HepG2 (cell line): ENCODE data around the gene C1QC. TPM values are rescaled to one million over a fixed set of nuclear protein-coding genes. Genes with fewer than 3 reads are reported as not detected.

ENCODE experiments used
- ATAC-seq: fragments of 200-7000 bp; cut with Tn5 transposase; 3 replicates; pipeline ENCODE4 v1.9.1; 2020; ENCODE audit warnings: mild to moderate bottlenecking, moderate library complexity
- BruUV-seq: library from RNA; stranded (reverse); fragments of 400-500 nt; replicated peaks from 2 replicates; lab custom pipeline; 2021; lab: Mats Ljungman, UMichigan
- CTCF ChIA-PET: fragments of 300-600 bp; formaldehyde crosslinking; extraction: SDS; loops from one replicate; lab custom pipeline; 2021; ENCODE audit warnings: low total read pairs, inconsistent platforms, low intra/inter-chr PET ratio; lab: Yijun Ruan, JAX
- POLR2A ChIA-PET: fragments of 350-600 bp; sonication (Branson Sonifier 250); formaldehyde crosslinking; loops from one replicate; lab custom pipeline; 2020; ENCODE audit warnings: antibody characterized with exemption, inconsistent platforms; lab: Yijun Ruan, JAX
- DNase-seq: peaks from one replicate; pipeline ENCODE4 v3.0.0-alpha.2; 2015; ENCODE audit warnings: low spot score
- FAIRE-seq: peaks from 3 replicates; lab custom pipeline; 2011; peaks lifted over from hg19 to GRCh38; lab: Jason Lieb, UNC
- H2AFZ ChIP-seq: one replicate; pipeline ENCODE4 v1.6.1; 2011; ENCODE audit warnings: low read length, inconsistent platforms
- H3K27ac ChIP-seq: fragments of 300-600 bp; 3 replicates; pipeline ENCODE4 v1.8.0; 2011; ENCODE audit warnings: mixed run types, mild to moderate bottlenecking, mixed read lengths, low read length, inconsistent platforms; ENCODE audit not compliant: insufficient read depth; ENCODE audit errors: extremely low read length
- H3K27me3 ChIP-seq, 2 experiments: fragments of 200-600 bp in 1 of 2; 2 replicates in 1 of 2; 3 replicates in 1 of 2; pipeline versions ENCODE4 v1.6.0 to v1.8.0; 2011; ENCODE audit warnings: low read length in 2 of 2, mild to moderate bottlenecking in 2 of 2, moderate library complexity in 2 of 2, inconsistent platforms in 1 of 2; ENCODE audit not compliant: insufficient read depth in 2 of 2, control insufficient read depth in 1 of 2
- H3K36me3 ChIP-seq, 2 experiments: fragments of 200-600 bp in 1 of 2; replicated peaks in 1 of 2; 2 replicates in 1 of 2; 3 replicates in 1 of 2; pipeline versions ENCODE4 v1.5.1 to v1.8.0; 2011; ENCODE audit warnings: low read length in 2 of 2, inconsistent platforms in 1 of 2; ENCODE audit not compliant: insufficient read depth in 2 of 2, control insufficient read depth in 1 of 2
- H3K4me1 ChIP-seq: 2 replicates; pipeline ENCODE4 v1.5.1; 2012; ENCODE audit warnings: low read length, inconsistent platforms; ENCODE audit not compliant: insufficient read depth
- H3K4me2 ChIP-seq: 2 replicates; pipeline ENCODE4 v1.6.0; 2011; ENCODE audit warnings: low read depth, low read length, inconsistent platforms
- H3K4me3 ChIP-seq, 3 experiments: fragments of 200-600 bp in 1 of 3; sonication (generic), shearing (Covaris generic) in 1 of 3; replicated peaks in 1 of 3; 2 replicates each; pipeline ENCODE4 v1.5.1; 2011 to 2016; ENCODE audit warnings: low read length in 3 of 3, inconsistent platforms in 2 of 3, low read depth in 2 of 3, mild to moderate bottlenecking in 2 of 3, control low read depth in 1 of 3, mixed read lengths in 1 of 3; ENCODE audit not compliant: insufficient read depth in 1 of 3
- H3K79me2 ChIP-seq: one replicate; pipeline ENCODE4 v1.6.1; 2011; ENCODE audit warnings: low read length, inconsistent platforms; ENCODE audit not compliant: insufficient read depth
- H3K9ac ChIP-seq: 2 replicates; pipeline ENCODE4 v1.6.0; 2011; ENCODE audit warnings: mild to moderate bottlenecking, low read depth, low read length, inconsistent platforms; ENCODE audit not compliant: insufficient read depth
- H3K9me3 ChIP-seq: 2 replicates; pipeline ENCODE4 v1.5.1; 2012; ENCODE audit warnings: mild to moderate bottlenecking, low read length
- H4K20me1 ChIP-seq: 2 replicates; pipeline ENCODE4 v1.6.0; 2011; ENCODE audit warnings: inconsistent platforms, mild to moderate bottlenecking, low read length, moderate library complexity; ENCODE audit not compliant: insufficient read depth
- NCOR1 ChIP-seq: fragments of 200-600 bp; sonication (generic); IDR thresholded peaks from 2 replicates; pipeline ENCODE4 v1.7.0; 2017; ENCODE audit warnings: antibody characterized with exemption, low read length, borderline replicate concordance
- ZNF768 ChIP-seq: sonication (generic); formaldehyde crosslinking; IDR thresholded peaks from 2 replicates; pipeline ENCODE4 v1.4.0; 2020; ENCODE audit warnings: missing genetic modification reagents
- WGBS: methylation state at CpG from one replicate; pipeline ENCODE4 v1.1.6; 2017; ENCODE audit warnings: low lambda C conversion rate; 5-methylcytosine and 5-hydroxymethylcytosine counted together
- in situ Hi-C: cut with HindIII; loops from 2 replicates; pipeline ENCODE4 v1.10.0; 2017; ENCODE audit warnings: low pct_unique_long_range_greater_than_20kb; ENCODE audit not compliant: extremely low pct_ligation_motif_present
- intact Hi-C: fragments of 100-400 bp; cut with micrococcal nuclease; formaldehyde crosslinking; loops from one replicate; pipeline ENCODE4 v1.10.0; 2022; ENCODE audit not compliant: unreplicated experiment
- polyA plus RNA-seq, 8 experiments: library from polyadenylated mRNA; depleted of rRNA in 3 of 8; stranded (reverse) in 7 of 8; unstranded in 1 of 8; fragments of >200 nt; fragmentation: Illumina TruSeq in 4 of 8; extraction: Trizol in 4 of 8; gene quantifications; 2 replicates each; pipeline versions ENCODE4 v1.2.1 to v1.2.3, GENCODE V29; 2011 to 2016; ENCODE audit warnings: low read depth in 4 of 8, missing spikeins in 1 of 8, mixed read lengths in 1 of 8; ENCODE audit not compliant: insufficient read depth in 1 of 8
- total RNA-seq, 5 experiments: library from RNA; depleted of rRNA; stranded (reverse); fragments of >200 nt; fragmentation: Illumina TruSeq; extraction: Trizol; gene quantifications; 2 replicates each; pipeline ENCODE4 v1.2.3, GENCODE V29; 2016; ENCODE audit warnings: low read depth in 1 of 5
- TF ChIP-seq, protein P1 (sequence below): sonication (generic); formaldehyde crosslinking; IDR thresholded peaks from 2 replicates; pipeline ENCODE4 v1.4.0; 2020; ENCODE audit warnings: mild to moderate bottlenecking, missing genetic modification reagents
- TF ChIP-seq, protein P2 (sequence below): sonication (generic); formaldehyde crosslinking; IDR thresholded peaks from 2 replicates; pipeline ENCODE4 v1.9.0; 2021; ENCODE audit warnings: missing genetic modification reagents, borderline replicate concordance
- TF ChIP-seq, protein P3 (sequence below): sonication (generic); formaldehyde crosslinking; IDR thresholded peaks from 2 replicates; pipeline ENCODE4 v1.4.0; 2020; ENCODE audit warnings: missing genetic modification reagents, borderline replicate concordance

The C1QC gene
- total and polyA plus RNA-seq, 2 of the 13 experiments (the other 11 are each of a cell fraction or from before 2014, with no cell fraction given): not detected

DNA sequence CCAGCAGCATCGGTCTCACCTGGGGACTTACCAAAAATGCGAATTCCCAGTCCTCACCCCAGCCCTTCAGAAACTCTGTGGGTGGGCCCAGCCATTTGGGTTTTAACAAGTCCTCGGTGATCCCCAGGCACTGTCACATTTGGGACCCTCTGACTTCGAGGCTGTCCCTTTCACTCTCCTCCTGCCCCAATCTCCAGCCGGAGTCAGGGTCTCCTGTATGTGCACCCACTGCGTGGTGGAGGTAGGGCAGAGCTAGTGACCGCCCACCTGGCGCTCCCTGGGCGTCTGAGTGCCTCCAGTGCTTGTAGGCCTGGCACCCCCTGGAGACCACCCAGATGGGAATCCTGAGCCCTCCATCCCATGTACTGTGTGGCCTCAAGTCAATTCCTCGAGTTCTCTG, 49.0 kb upstream of the C1QC start (continued):
- TF ChIP-seq, protein P1, sequence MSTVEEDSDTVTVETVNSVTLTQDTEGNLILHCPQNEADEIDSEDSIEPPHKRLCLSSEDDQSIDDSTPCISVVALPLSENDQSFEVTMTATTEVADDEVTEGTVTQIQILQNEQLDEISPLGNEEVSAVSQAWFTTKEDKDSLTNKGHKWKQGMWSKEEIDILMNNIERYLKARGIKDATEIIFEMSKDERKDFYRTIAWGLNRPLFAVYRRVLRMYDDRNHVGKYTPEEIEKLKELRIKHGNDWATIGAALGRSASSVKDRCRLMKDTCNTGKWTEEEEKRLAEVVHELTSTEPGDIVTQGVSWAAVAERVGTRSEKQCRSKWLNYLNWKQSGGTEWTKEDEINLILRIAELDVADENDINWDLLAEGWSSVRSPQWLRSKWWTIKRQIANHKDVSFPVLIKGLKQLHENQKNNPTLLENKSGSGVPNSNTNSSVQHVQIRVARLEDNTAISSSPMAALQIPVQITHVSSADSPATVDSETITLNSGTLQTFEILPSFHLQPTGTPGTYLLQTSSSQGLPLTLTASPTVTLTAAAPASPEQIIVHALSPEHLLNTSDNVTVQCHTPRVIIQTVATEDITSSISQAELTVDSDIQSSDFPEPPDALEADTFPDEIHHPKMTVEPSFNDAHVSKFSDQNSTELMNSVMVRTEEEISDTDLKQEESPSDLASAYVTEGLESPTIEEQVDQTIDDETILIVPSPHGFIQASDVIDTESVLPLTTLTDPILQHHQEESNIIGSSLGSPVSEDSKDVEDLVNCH (CRISPR knock-in tag): no peak
- TF ChIP-seq, protein P2, sequence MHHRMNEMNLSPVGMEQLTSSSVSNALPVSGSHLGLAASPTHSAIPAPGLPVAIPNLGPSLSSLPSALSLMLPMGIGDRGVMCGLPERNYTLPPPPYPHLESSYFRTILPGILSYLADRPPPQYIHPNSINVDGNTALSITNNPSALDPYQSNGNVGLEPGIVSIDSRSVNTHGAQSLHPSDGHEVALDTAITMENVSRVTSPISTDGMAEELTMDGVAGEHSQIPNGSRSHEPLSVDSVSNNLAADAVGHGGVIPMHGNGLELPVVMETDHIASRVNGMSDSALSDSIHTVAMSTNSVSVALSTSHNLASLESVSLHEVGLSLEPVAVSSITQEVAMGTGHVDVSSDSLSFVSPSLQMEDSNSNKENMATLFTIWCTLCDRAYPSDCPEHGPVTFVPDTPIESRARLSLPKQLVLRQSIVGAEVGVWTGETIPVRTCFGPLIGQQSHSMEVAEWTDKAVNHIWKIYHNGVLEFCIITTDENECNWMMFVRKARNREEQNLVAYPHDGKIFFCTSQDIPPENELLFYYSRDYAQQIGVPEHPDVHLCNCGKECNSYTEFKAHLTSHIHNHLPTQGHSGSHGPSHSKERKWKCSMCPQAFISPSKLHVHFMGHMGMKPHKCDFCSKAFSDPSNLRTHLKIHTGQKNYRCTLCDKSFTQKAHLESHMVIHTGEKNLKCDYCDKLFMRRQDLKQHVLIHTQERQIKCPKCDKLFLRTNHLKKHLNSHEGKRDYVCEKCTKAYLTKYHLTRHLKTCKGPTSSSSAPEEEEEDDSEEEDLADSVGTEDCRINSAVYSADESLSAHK (CRISPR knock-in tag): no peak
- TF ChIP-seq, protein P3, sequence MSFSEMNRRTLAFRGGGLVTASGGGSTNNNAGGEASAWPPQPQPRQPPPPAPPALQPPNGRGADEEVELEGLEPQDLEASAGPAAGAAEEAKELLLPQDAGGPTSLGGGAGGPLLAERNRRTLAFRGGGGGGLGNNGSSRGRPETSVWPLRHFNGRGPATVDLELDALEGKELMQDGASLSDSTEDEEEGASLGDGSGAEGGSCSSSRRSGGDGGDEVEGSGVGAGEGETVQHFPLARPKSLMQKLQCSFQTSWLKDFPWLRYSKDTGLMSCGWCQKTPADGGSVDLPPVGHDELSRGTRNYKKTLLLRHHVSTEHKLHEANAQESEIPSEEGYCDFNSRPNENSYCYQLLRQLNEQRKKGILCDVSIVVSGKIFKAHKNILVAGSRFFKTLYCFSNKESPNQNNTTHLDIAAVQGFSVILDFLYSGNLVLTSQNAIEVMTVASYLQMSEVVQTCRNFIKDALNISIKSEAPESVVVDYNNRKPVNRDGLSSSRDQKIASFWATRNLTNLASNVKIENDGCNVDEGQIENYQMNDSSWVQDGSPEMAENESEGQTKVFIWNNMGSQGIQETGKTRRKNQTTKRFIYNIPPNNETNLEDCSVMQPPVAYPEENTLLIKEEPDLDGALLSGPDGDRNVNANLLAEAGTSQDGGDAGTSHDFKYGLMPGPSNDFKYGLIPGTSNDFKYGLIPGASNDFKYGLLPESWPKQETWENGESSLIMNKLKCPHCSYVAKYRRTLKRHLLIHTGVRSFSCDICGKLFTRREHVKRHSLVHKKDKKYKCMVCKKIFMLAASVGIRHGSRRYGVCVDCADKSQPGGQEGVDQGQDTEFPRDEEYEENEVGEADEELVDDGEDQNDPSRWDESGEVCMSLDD (CRISPR knock-in tag): no peak

DNA sequence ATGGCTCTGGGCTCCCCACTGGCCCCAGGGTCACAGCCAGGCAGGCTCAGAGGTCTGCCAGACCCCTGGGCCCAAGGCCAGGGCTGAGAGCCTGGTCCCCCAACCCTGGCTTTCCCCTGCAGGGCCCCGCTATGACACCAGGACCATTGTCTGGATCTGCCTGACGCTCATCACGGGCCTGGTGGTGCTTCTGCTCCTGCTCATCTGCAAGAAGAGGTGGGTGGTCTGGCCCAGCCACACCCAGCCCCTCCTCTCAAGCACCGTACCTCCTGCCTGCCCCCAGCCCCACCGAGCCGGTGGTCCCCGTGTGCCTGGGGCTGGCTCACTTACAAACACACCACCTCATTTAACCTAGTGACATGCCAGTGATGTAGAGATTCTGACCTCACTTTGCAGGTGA, 48.3 kb upstream of the C1QC start:
- H3K9me3 ChIP-seq: no peaks in the 10 kb centered on the region
- TF ChIP-seq NCOR1 (no peak), ZNF768 (CRISPR knock-in tag) (peak; percentile 75; the same call in 1 of the 2 replicates)
- no peaks in the 10 kb centered on the region for H4K20me1 ChIP-seq
- H3K9ac ChIP-seq: no peak overlapping the region
- 3% methylated on average over 6 of the region's 7 CpGs for WGBS
- no peak for DNase-seq
- H3K27me3 ChIP-seq: peaks cover 15 to 78% of the 10 kb centered on the region in 2 experiments; a peak in 4 of 5 replicates
- no peak overlapping the region for H2AFZ ChIP-seq
- in situ Hi-C loops: no loop called here
- H3K36me3 ChIP-seq: no peaks in the 10 kb centered on the region
- FAIRE-seq: no peak
- intact Hi-C loops: no loop called here
- H3K79me2 ChIP-seq: no peaks in the 10 kb centered on the region
- no peak overlapping the region for H3K4me2 ChIP-seq
- H3K4me3 ChIP-seq: no peak overlapping the region
- no peaks in the 10 kb centered on the region for H3K4me1 ChIP-seq
- no TSS peak for BruUV-seq
- CTCF ChIA-PET: no interaction called here
- POLR2A ChIA-PET: no interaction called here
- ATAC-seq: no peak
- no peak overlapping the region for H3K27ac ChIP-seq
